MM.1S (cell line): ENCODE results near the gene GTPBP4.

Experiments used
- DNase-seq: peaks from one replicate; pipeline ENCODE4 v3.0.0-alpha.2; 2015
- H2AFZ ChIP-seq: fragments of 300-600 bp; sonication (generic); 2 replicates; pipeline ENCODE4 v1.6.0; 2016; ENCODE audit warnings: antibody characterized with exemption, low read length
- H3F3A ChIP-seq: fragments of 300-600 bp; sonication (generic); 2 replicates; pipeline ENCODE4 v1.6.1; 2016; ENCODE audit warnings: mild to moderate bottlenecking, antibody characterized with exemption, low read length, moderate library complexity, mixed read lengths; ENCODE audit not compliant: insufficient read depth
- H3K27ac ChIP-seq: fragments of 300-600 bp; sonication (generic); 2 replicates; pipeline ENCODE4 v1.5.1; 2016; ENCODE audit warnings: mild to moderate bottlenecking, low read length
- H3K27me3 ChIP-seq: fragments of 300-600 bp; sonication (generic); replicated peaks from 2 replicates; pipeline ENCODE4 v1.6.0; 2016; ENCODE audit warnings: low read length; ENCODE audit not compliant: insufficient read depth
- H3K36me3 ChIP-seq: fragments of 300-600 bp; sonication (generic); replicated peaks from 2 replicates; pipeline ENCODE4 v1.6.1; 2016; ENCODE audit warnings: mild to moderate bottlenecking, low read length, mixed read lengths; ENCODE audit not compliant: insufficient read depth
- H3K4me1 ChIP-seq: fragments of 300-600 bp; sonication (generic); 2 replicates; pipeline ENCODE4 v1.6.1; 2016; ENCODE audit warnings: low read length, mixed read lengths
- H3K4me2 ChIP-seq: fragments of 300-600 bp; sonication (generic); 2 replicates; pipeline ENCODE4 v1.6.0; 2016; ENCODE audit warnings: low read depth, low read length
- H3K4me3 ChIP-seq: fragments of 300-600 bp; sonication (generic); 2 replicates; pipeline ENCODE4 v1.5.1; 2016; ENCODE audit warnings: low read length, mixed read lengths
- H3K79me2 ChIP-seq: fragments of 300-600 bp; sonication (generic); 2 replicates; pipeline ENCODE4 v1.6.1; 2016; ENCODE audit warnings: mixed run types, low read length, mixed read lengths
- H3K9ac ChIP-seq: fragments of 300-600 bp; sonication (generic); 2 replicates; pipeline ENCODE4 v1.6.1; 2016; ENCODE audit warnings: low read length, mixed read lengths
- H3K9me2 ChIP-seq: fragments of 300-600 bp; sonication (generic); replicated peaks from 2 replicates; pipeline ENCODE4 v1.6.1; 2016; ENCODE audit warnings: mild to moderate bottlenecking, low read length, mixed read lengths; ENCODE audit not compliant: insufficient read depth
- H3K9me3 ChIP-seq: fragments of 300-600 bp; sonication (generic); replicated peaks from 2 replicates; pipeline ENCODE4 v1.6.1; 2016; ENCODE audit warnings: mild to moderate bottlenecking, low read length, mixed read lengths; ENCODE audit not compliant: insufficient read depth
- H4K20me1 ChIP-seq: fragments of 300-600 bp; sonication (generic); 2 replicates; pipeline ENCODE4 v1.6.1; 2016; ENCODE audit warnings: mild to moderate bottlenecking, low read length, moderate library complexity, mixed read lengths; ENCODE audit not compliant: insufficient read depth
- CTCF ChIP-seq: fragments of 300-600 bp; sonication (generic); IDR thresholded peaks from 2 replicates; pipeline ENCODE4 v1.5.1; 2016; ENCODE audit warnings: antibody characterized with exemption, low read length, mixed read lengths
- EZH2 ChIP-seq: fragments of 300-600 bp; sonication (generic); optimal IDR thresholded peaks from 2 replicates; pipeline ENCODE3; 2017; ENCODE audit warnings: low read depth, mild to moderate bottlenecking, antibody characterized with exemption, low read length, mixed read lengths
- EZH2phosphoT487 ChIP-seq: fragments of 300-600 bp; sonication (generic); IDR thresholded peaks from 2 replicates; pipeline ENCODE4 v1.6.1; 2018; ENCODE audit warnings: antibody characterized with exemption, low read length

The GTPBP4 gene

GRCh38 chr10:1029838-1030237, 41.6 kb downstream of the GTPBP4 start:
- H3K36me3 ChIP-seq, result no peaks in the 10 kb centered on the region
- no peaks in the 10 kb centered on the region for H3F3A ChIP-seq
- no peaks in the 10 kb centered on the region for H3K4me1 ChIP-seq
- no peaks in the 10 kb centered on the region for H3K9me2 ChIP-seq
- H3K4me3 ChIP-seq, result no peak overlapping the region
- H3K27ac ChIP-seq, result no peak overlapping the region
- TF ChIP-seq EZH2phosphoT487 (no peak), CTCF (no peak), EZH2 (no peak)
- no peaks in the 10 kb centered on the region for H3K9me3 ChIP-seq
- H3K27me3 ChIP-seq, result no peaks in the 10 kb centered on the region
- no peaks in the 10 kb centered on the region for H4K20me1 ChIP-seq
- no peak for DNase-seq
- no peaks in the 10 kb centered on the region for H3K79me2 ChIP-seq
- no peak overlapping the region for H2AFZ ChIP-seq
- no peak overlapping the region for H3K4me2 ChIP-seq
- H3K9ac ChIP-seq, result no peak overlapping the region

- no peaks in the 10 kb centered on the region for H4K20me1 ChIP-seq
- DNase-seq, result no peak
Measured at GRCh38 chr10:1033601-1034000, 45.4 kb downstream of the GTPBP4 start.

GRCh38 chr10:1034758-1035157, 46.5 kb downstream of the GTPBP4 start:
- H2AFZ ChIP-seq, result no peak overlapping the region
- H3K27ac ChIP-seq, result no peak overlapping the region
- TF ChIP-seq CTCF, result no peak
- TF ChIP-seq EZH2, result no peak
- TF ChIP-seq EZH2phosphoT487, result no peak
- 0 out of 2 replicates have a peak, but pooled peaks cover 5% of the 10 kb centered on the region for H3F3A ChIP-seq
- H3K27me3 ChIP-seq, result no peaks in the 10 kb centered on the region
- no peak overlapping the region for H3K4me2 ChIP-seq
- H3K4me3 ChIP-seq, result no peak overlapping the region
- H3K79me2 ChIP-seq, result no peaks in the 10 kb centered on the region
- H3K9ac ChIP-seq, result no peak overlapping the region
- no peak for DNase-seq
- no peaks in the 10 kb centered on the region for H3K9me3 ChIP-seq
- H3K9me2 ChIP-seq, result no peaks in the 10 kb centered on the region
- H3K4me1 ChIP-seq, result no peaks in the 10 kb centered on the region
- H3K36me3 ChIP-seq, result peaks cover 3% of the 10 kb centered on the region; the same call in 1 of the 2 replicates
- H4K20me1 ChIP-seq, result no peaks in the 10 kb centered on the region

More at GRCh38 chr10:1033601-1034000, 45.4 kb downstream of the GTPBP4 start:
- no peaks in the 10 kb centered on the region for H3K27me3 ChIP-seq
- no peak overlapping the region for H3K4me2 ChIP-seq
- H3K79me2 ChIP-seq, result no peaks in the 10 kb centered on the region
- no peaks in the 10 kb centered on the region for H3K9me2 ChIP-seq
- no peak overlapping the region for H3K9ac ChIP-seq
- H3K9me3 ChIP-seq, result no peaks in the 10 kb centered on the region
- H3K36me3 ChIP-seq, result no peaks in the 10 kb centered on the region
- H3K4me3 ChIP-seq, result no peak overlapping the region
- no peaks in the 10 kb centered on the region for H3K4me1 ChIP-seq
- TF ChIP-seq EZH2, result no peak
- no peak for TF ChIP-seq CTCF
- no peak for TF ChIP-seq EZH2phosphoT487
- no peak overlapping the region for H2AFZ ChIP-seq
- 0 out of 2 replicates have a peak, but pooled peaks cover 5% of the 10 kb centered on the region for H3F3A ChIP-seq
- no peak overlapping the region for H3K27ac ChIP-seq
